ENCODE results near the gene HERC2.

The HERC2 gene

GRCh38 chr15:28114114-28114455 lies 207.9 kb downstream of the HERC2 start:
- no peaks in the 10 kb centered on the region for H3K27me3 ChIP-seq (ENCODE audit: insufficient read depth, low read length, poor library complexity)
- DNase-seq (no peak), ATAC-seq (ENCODE audit: insufficient read depth, low read depth) (no peak)
- H3K4me1 ChIP-seq (ENCODE audit: insufficient read depth, low read length) = no peaks in the 10 kb centered on the region
- peaks cover 75% of the 10 kb centered on the region for H3K36me3 ChIP-seq (ENCODE audit: insufficient read depth, low read length)
- no peaks in the 10 kb centered on the region for H3K79me2 ChIP-seq (ENCODE audit: insufficient read depth, low read length)
- H3K27ac ChIP-seq (ENCODE audit: low read length) = no peak overlapping the region
- no peaks in the 10 kb centered on the region for H3K9me3 ChIP-seq (ENCODE audit: insufficient read depth, low read length, severe bottlenecking)
- H3K4me2 ChIP-seq (ENCODE audit: insufficient read depth, low read length) = no peak overlapping the region
- H2AFZ ChIP-seq (ENCODE audit: low read depth, low read length) = no peak overlapping the region
- no peaks in the 10 kb centered on the region; the same call in 1 of the 2 replicates for H4K20me1 ChIP-seq (ENCODE audit: insufficient read depth, low read length)
- no peak overlapping the region for H3K4me3 ChIP-seq (ENCODE audit: low read depth in 1 of 2, low read length in 2 of 2)
- TF ChIP-seq, protein P1, sequence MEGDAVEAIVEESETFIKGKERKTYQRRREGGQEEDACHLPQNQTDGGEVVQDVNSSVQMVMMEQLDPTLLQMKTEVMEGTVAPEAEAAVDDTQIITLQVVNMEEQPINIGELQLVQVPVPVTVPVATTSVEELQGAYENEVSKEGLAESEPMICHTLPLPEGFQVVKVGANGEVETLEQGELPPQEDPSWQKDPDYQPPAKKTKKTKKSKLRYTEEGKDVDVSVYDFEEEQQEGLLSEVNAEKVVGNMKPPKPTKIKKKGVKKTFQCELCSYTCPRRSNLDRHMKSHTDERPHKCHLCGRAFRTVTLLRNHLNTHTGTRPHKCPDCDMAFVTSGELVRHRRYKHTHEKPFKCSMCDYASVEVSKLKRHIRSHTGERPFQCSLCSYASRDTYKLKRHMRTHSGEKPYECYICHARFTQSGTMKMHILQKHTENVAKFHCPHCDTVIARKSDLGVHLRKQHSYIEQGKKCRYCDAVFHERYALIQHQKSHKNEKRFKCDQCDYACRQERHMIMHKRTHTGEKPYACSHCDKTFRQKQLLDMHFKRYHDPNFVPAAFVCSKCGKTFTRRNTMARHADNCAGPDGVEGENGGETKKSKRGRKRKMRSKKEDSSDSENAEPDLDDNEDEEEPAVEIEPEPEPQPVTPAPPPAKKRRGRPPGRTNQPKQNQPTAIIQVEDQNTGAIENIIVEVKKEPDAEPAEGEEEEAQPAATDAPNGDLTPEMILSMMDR (IDR thresholded peaks at IDR 0.05; ENCODE audit: borderline replicate concordance, extremely low read depth, low read length, poor library complexity, severe bottlenecking) = no peak
- TF ChIP-seq EZH2 (IDR thresholded peaks at IDR 0.05; ENCODE audit: borderline replicate concordance, low read depth, low read length, severe bottlenecking) = no peak
- H3K9ac ChIP-seq (ENCODE audit: low read depth, low read length) = no peak overlapping the region

DNA sequence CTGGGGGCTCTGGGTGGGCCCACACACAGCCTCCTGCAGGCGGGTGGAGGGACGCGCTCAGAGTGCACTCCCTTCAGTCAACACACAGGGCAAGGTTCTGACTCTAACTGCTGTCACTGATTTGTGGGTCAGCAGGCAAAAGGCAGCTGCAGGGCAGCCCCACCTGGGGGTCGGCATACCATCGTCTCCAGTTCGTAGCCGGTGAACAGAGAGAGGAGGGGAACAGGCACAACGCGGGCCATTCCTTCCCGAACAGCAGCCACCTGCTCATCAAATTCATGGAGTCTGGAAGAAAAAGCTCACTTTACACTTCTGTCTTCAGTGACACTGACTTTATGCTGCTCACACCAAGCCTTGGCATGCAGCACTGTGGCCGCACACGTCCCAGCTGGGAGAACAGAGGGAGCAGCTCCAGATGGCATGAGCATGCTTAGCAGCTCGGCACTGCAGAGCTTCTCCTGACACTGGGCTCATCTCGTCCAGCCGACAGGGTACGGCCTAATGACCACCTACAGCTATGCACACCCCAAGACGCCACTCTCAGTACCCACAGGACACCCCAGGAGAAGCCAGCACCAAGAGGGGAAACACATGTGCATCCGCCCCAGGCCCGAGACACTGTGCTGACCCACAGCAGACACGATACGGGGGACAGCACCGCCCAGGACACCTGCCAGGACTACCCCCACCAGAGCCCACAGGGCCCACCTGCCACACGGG lies 208.4 kb downstream of the HERC2 start:
- no peak for ATAC-seq (ENCODE audit: insufficient read depth, low read depth)
- TF ChIP-seq, protein P1 (IDR thresholded peaks at IDR 0.05; ENCODE audit: borderline replicate concordance, extremely low read depth, low read length, poor library complexity, severe bottlenecking) = no peak
- no peak for TF ChIP-seq EZH2 (IDR thresholded peaks at IDR 0.05; ENCODE audit: borderline replicate concordance, low read depth, low read length, severe bottlenecking)

GRCh38 chr15:28112962-28113361 lies 209.0 kb downstream of the HERC2 start:
- Histone ChIP-seq H3K4me1 (ENCODE audit: insufficient read depth, low read length) (no peaks in the 10 kb centered on the region), H3K27ac (ENCODE audit: low read length) (no peak overlapping the region), H2AFZ (ENCODE audit: low read depth, low read length) (no peak overlapping the region), H3K9me3 (ENCODE audit: insufficient read depth, low read length, severe bottlenecking) (no peaks in the 10 kb centered on the region), H3K9ac (ENCODE audit: low read depth, low read length) (no peak overlapping the region), H3K4me3 (ENCODE audit: low read depth in 1 of 2, low read length in 2 of 2) (no peak overlapping the region), H3K4me2 (ENCODE audit: insufficient read depth, low read length) (no peak overlapping the region), H4K20me1 (ENCODE audit: insufficient read depth, low read length) (no peaks in the 10 kb centered on the region; the same call in 1 of the 2 replicates), H3K79me2 (ENCODE audit: insufficient read depth, low read length) (no peaks in the 10 kb centered on the region), H3K27me3 (ENCODE audit: insufficient read depth, low read length, poor library complexity) (no peaks in the 10 kb centered on the region), H3K36me3 (ENCODE audit: insufficient read depth, low read length) (peaks cover 64% of the 10 kb centered on the region)
- DNase-seq = no peak
- TF ChIP-seq EZH2 (IDR thresholded peaks at IDR 0.05; ENCODE audit: borderline replicate concordance, low read depth, low read length, severe bottlenecking) = no peak
- TF ChIP-seq, protein P1 (IDR thresholded peaks at IDR 0.05; ENCODE audit: borderline replicate concordance, extremely low read depth, low read length, poor library complexity, severe bottlenecking) = no peak
- no peak for ATAC-seq (ENCODE audit: insufficient read depth, low read depth)

More for the DNA sequence above, 208.4 kb downstream of the HERC2 start:
- Histone ChIP-seq H3K4me2 (ENCODE audit: insufficient read depth, low read length) (no peak overlapping the region), H3K4me1 (ENCODE audit: insufficient read depth, low read length) (no peaks in the 10 kb centered on the region), H3K27ac (ENCODE audit: low read length) (no peak overlapping the region), H3K9ac (ENCODE audit: low read depth, low read length) (no peak overlapping the region), H3K9me3 (ENCODE audit: insufficient read depth, low read length, severe bottlenecking) (no peaks in the 10 kb centered on the region), H3K79me2 (ENCODE audit: insufficient read depth, low read length) (no peaks in the 10 kb centered on the region), H3K4me3 (ENCODE audit: low read depth in 1 of 2, low read length in 2 of 2) (no peak overlapping the region), H4K20me1 (ENCODE audit: insufficient read depth, low read length) (no peaks in the 10 kb centered on the region; the same call in 1 of the 2 replicates), H3K36me3 (ENCODE audit: insufficient read depth, low read length) (peaks cover 70% of the 10 kb centered on the region), H3K27me3 (ENCODE audit: insufficient read depth, low read length, poor library complexity) (no peaks in the 10 kb centered on the region), H2AFZ (ENCODE audit: low read depth, low read length) (no peak overlapping the region)
- no peak for DNase-seq

Data from DND-41 (cell line).